GM12865 (cell line): ENCODE results near the gene KCNK5.

Source experiments
- DNase-seq: peaks from one replicate; pipeline ENCODE4 v3.0.0; 2010; ENCODE audit warnings: low read depth
- H3K4me3 ChIP-seq: 2 replicates; pipeline ENCODE4 v1.5.1; 2011; ENCODE audit warnings: mild to moderate bottlenecking, low read depth, low read length, control low read depth
- TF ChIP-seq, protein P1 (sequence below): IDR thresholded peaks from 2 replicates; pipeline ENCODE4 v1.5.1; 2011; ENCODE audit warnings: low read length, control low read depth, low read depth, inconsistent platforms; ENCODE audit not compliant: insufficient read depth; ENCODE audit errors: missing control alignments

KCNK5 gene

DNA sequence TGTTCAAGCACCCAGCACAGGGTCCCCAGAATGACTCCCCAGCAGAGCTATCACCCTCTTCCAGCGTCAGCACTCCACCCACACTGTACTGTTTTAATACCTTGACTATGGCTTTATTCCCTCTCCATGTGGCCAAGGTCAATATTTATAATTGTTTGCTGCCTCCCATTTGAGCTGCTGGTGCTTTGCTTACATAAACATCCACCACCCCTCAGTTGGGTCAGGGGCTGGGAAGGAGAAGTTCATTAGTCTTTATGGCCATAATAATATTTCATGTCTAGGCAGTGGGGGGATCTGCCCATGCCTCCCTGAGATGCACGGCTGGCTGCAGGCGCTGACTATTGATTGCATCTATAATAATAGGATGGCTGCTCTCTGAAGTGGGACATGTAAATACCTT is 72.5 kb downstream of the KCNK5 start:
- no peak overlapping the region for H3K4me3 ChIP-seq
- no peak for DNase-seq
- TF ChIP-seq, protein P1, sequence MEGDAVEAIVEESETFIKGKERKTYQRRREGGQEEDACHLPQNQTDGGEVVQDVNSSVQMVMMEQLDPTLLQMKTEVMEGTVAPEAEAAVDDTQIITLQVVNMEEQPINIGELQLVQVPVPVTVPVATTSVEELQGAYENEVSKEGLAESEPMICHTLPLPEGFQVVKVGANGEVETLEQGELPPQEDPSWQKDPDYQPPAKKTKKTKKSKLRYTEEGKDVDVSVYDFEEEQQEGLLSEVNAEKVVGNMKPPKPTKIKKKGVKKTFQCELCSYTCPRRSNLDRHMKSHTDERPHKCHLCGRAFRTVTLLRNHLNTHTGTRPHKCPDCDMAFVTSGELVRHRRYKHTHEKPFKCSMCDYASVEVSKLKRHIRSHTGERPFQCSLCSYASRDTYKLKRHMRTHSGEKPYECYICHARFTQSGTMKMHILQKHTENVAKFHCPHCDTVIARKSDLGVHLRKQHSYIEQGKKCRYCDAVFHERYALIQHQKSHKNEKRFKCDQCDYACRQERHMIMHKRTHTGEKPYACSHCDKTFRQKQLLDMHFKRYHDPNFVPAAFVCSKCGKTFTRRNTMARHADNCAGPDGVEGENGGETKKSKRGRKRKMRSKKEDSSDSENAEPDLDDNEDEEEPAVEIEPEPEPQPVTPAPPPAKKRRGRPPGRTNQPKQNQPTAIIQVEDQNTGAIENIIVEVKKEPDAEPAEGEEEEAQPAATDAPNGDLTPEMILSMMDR: no peak

DNA sequence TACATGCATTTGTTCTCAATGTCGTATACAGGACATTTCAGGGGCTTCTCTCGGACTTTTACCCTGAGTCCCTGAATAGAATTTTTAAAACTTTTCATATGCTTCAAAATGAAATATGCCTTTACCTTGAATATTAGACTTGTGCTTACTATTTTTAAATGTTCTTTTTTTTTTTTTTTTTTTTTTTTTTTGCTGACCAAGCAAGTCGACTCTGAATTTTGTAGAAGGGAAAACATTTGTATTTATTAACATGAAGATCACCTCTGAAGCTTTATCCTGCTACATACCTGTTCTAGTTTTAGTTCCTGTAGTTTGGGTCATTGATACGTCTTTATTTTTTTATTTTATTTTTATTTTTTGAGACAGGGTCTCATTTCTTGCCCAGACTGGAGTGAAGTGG is 74.6 kb downstream of the KCNK5 start:
- DNase-seq: no peak
- TF ChIP-seq, protein P1: no peak
- H3K4me3 ChIP-seq: no peak overlapping the region

DNA sequence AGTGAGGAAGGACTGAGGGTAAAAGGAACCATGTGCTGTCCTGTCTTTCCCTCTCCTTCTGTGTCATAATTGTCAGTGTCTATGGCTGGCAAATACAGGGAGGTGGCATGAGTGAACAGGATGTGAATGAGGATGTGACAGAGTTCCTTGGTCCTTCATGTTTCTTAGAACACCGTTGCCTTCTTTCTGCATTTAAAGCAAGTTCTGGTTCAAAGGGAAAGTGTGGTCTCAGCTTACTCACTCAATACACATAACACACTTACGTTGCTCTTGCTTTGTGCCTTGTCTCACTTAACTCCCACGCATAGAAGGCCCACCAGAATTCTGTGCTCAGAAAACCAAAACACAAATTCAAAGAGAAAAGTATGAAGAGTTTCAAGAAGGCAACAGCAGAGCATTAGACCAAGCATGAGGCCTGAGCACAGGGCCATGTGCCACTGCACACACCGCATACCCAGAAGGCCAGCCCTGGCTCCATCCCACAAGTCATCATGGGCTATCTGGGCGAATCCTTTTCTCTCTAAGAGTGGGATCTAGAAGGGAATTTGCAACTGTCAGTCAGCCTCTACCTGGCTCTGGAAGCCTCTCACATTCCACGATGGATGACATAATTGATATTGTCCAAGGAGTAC is 75.4 kb downstream of the KCNK5 start:
- DNase-seq: no peak
- no peak overlapping the region for H3K4me3 ChIP-seq
- TF ChIP-seq, protein P1: no peak

DNA sequence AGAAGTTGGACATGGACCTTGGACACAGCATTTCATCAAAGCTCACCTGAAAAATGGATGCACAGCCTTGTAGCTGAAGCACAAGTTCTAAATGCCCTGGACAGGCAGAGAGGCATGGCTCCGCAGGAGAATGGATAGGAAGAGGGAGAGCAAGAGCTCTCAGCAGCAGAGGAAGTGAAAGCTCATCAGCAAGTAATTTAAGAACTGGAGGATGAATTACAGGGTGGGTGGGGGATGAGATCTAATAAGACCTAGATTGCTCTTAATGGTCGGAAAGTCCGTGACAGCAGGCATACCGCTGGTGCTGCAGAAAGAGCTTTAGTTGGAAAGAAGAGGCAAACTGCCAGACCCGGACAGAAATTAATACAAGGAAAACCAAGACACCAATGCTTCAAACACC is 77.0 kb downstream of the KCNK5 start:
- DNase-seq: no peak
- TF ChIP-seq, protein P1: no peak
- H3K4me3 ChIP-seq: no peak overlapping the region

DNA sequence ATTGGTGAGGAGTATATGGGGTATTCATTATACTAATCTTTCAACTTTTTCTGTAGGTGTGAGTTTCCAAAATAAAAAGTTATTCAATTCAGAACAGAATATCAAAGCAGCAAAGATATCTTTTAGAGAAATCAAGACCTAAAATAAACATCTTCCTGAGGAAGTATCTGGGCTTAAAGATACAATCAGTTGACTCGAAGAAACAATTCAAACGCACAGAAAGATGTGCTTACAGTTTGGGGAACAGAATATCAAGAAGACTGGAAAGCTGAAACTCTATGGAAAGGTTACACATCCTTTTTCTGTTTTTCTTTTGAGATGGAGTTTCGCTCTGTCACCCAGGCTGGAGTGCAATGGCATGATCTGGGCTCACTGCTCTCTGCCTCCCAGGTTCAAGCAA is 78.1 kb downstream of the KCNK5 start:
- TF ChIP-seq, protein P1: no peak
- no peak overlapping the region for H3K4me3 ChIP-seq
- DNase-seq: no peak

DNA sequence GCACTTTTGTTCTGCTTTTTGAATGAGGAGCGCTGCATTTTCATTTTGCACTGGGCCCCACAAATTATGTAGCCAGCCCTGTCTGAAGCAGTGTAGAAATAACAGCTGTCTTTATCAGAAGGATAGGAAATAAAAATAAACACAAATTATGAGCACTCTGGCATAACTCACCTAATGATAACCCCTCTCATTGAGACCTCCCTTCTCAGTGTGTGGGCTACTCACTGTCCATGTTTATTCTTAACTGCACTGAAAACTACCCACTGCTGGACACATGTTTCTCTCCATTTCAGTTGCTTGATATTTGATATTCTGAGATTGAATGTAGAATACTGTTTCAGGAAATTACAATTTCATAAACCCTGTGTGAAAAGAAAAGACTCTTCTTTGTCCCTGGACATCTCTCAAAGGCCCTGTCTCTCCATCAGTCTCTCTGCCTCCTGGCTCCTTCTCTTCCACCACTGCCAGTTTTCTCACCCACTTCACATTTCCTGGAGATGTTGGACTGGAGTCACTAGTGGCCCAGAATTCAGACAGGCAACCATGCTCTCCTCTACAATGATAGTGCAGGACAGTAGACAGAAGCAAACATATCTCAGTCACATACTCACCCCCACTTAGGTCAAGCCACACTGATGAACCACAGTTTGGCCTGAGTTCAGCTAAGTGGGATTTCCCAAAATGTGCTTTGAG is 84.6 kb downstream of the KCNK5 start:
- DNase-seq: no peak
- no peak overlapping the region for H3K4me3 ChIP-seq
- TF ChIP-seq, protein P1: no peak
